D721Med (cell line): ENCODE measurements around the gene TMEM81.
A peak's percentile ranks its signal among the peaks of the same experiment; 100 is the strongest.

Source experiments
- DNase-seq: peaks from one replicate; pipeline ENCODE4 v3.0.0; 2011; ENCODE audit warnings: low spot score; ENCODE audit not compliant: insufficient read length
- FAIRE-seq: peaks from 2 replicates; lab custom pipeline; 2011; peaks lifted over from hg19 to GRCh38; lab: Jason Lieb, UNC
- TF ChIP-seq, protein P1 (sequence below): IDR thresholded peaks from 2 replicates; pipeline ENCODE4 v1.5.1; 2012; ENCODE audit warnings: mild to moderate bottlenecking, control low read depth; ENCODE audit not compliant: insufficient read depth; ENCODE audit errors: missing control alignments

TMEM81 gene

GRCh38 chr1:205072286-205072685, 12.0 kb downstream of the TMEM81 start:
- TF ChIP-seq, protein P1, sequence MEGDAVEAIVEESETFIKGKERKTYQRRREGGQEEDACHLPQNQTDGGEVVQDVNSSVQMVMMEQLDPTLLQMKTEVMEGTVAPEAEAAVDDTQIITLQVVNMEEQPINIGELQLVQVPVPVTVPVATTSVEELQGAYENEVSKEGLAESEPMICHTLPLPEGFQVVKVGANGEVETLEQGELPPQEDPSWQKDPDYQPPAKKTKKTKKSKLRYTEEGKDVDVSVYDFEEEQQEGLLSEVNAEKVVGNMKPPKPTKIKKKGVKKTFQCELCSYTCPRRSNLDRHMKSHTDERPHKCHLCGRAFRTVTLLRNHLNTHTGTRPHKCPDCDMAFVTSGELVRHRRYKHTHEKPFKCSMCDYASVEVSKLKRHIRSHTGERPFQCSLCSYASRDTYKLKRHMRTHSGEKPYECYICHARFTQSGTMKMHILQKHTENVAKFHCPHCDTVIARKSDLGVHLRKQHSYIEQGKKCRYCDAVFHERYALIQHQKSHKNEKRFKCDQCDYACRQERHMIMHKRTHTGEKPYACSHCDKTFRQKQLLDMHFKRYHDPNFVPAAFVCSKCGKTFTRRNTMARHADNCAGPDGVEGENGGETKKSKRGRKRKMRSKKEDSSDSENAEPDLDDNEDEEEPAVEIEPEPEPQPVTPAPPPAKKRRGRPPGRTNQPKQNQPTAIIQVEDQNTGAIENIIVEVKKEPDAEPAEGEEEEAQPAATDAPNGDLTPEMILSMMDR, result no peak

GRCh38 chr1:205071801-205072200, 12.5 kb downstream of the TMEM81 start:
- no peak for FAIRE-seq
- TF ChIP-seq, protein P1, result no peak
- no peak for DNase-seq

More at GRCh38 chr1:205072286-205072685, 12.0 kb downstream of the TMEM81 start:
- FAIRE-seq (no peak), DNase-seq (no peak)

GRCh38 chr1:205071028-205071409, 13.2 kb downstream of the TMEM81 start:
- TF ChIP-seq, protein P1, result no peak
- no peak for DNase-seq
- no peak for FAIRE-seq

GRCh38 chr1:205069371-205070125, 14.7 kb downstream of the TMEM81 start:
- FAIRE-seq (no peak), DNase-seq (peak; percentile 2)
- TF ChIP-seq, protein P1, result no peak

DNA sequence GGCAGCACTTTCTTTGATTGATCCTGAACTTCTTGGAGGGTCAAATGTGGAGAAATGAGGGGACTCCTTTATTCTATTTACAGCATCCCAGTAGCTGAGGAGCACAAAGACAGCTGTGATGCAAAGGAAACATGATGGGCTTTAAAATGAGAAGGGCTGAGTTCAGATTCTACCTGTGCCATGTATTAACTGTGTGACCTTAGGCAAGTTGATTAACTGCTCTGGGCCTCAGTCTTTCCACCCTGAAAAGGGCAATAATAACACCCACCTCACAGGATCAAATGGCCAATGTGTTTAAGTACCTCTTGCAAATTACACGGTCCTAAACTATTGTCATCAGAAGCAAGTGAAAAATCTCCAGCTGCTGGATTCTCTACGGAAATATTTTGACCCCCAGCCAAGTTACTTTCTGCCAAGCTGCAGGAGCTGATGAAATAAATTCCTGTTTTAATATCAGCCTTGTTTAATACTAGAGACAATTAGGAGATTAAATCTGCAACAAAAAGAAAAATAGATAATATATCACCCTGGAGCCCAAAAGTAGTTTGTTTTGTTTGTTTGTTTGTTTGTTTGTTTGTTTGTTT, 15.7 kb downstream of the TMEM81 start:
- TF ChIP-seq, protein P1, result no peak
- DNase-seq (no peak), FAIRE-seq (no peak)

DNA sequence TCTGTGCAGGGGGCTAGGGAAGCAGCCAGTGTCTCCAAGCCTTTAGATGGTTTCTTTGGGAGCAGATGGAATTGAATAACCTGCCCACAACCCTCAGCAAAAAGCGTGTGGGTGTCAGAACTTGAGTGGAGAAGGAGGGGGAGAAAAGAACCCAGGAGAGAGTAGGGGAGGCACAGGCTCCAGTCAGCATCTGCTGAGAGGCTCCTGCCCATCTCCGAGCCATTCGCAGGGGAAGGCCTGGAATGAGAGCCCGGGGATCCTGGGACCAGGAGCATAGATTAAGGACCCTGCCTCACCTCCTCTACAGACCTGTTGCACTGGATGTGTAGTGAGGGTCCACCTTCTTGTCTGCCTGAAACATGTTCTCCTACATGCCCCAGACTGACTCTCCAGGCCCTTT, 16.3 kb downstream of the TMEM81 start:
- DNase-seq (no peak), FAIRE-seq (no peak)
- TF ChIP-seq, protein P1, result no peak

DNA sequence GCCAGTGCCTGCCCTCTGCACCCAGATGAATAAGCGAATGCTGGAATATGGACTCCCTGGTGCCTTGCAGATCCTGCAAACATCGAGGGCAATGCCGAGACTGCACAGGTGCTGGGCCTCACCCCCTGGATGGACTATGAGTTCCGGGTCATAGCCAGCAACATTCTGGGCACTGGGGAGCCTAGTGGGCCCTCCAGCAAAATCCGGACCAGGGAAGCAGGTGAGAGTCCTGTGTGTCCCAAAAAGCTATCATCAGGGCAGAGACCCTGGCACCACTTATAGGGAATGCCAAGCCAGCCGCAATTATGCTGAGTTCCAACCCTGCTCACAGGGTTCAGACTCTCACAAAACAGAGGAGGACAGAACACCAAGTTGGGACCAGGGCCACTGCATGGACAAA, 17.2 kb downstream of the TMEM81 start:
- no peak for DNase-seq
- FAIRE-seq, result no peak
- TF ChIP-seq, protein P1, result no peak
